HepG2 (cell line): ENCODE data around the gene HECTD4.

Experiments used
- CTCF ChIP-seq: sonication (generic); formaldehyde crosslinking; IDR thresholded peaks from 2 replicates; pipeline ENCODE4 v1.5.0; 2020; ENCODE audit warnings: mild to moderate bottlenecking, missing genetic modification reagents, moderate library complexity
- EP300 ChIP-seq, 3 experiments: sonication (generic) in 1 of 3; formaldehyde crosslinking in 1 of 3; IDR thresholded peaks; 2 replicates each; pipeline versions ENCODE4 v1.5.1 to v1.6.1; 2011 to 2020; ENCODE audit warnings: low read depth in 2 of 3, low read length in 2 of 3, borderline replicate concordance in 1 of 3, improper control_type of control experiment in 1 of 3, mild to moderate bottlenecking in 1 of 3, missing genetic modification reagents in 1 of 3, moderate library complexity in 1 of 3
- JUND ChIP-seq: sonication (generic); formaldehyde crosslinking; IDR thresholded peaks from 2 replicates; pipeline ENCODE4 v1.8.0; 2022; ENCODE audit warnings: mild to moderate bottlenecking, missing genetic modification reagents
- PAF1 ChIP-seq: IDR thresholded peaks from 2 replicates; pipeline ENCODE4 v1.6.1; 2016; ENCODE audit warnings: missing genetic modification reagents, missing compliant biosample characterization
- RAD21 ChIP-seq: fragments of 450-650 bp; formaldehyde crosslinking; IDR thresholded peaks from 2 replicates; pipeline ENCODE4 v1.5.0; 2020; ENCODE audit warnings: mild to moderate bottlenecking
- SMC3 ChIP-seq: IDR thresholded peaks from 2 replicates; pipeline ENCODE4 v1.6.1; 2011; ENCODE audit warnings: low read length, improper control_type of control experiment
- ZNF10 ChIP-seq: sonication (generic); formaldehyde crosslinking; IDR thresholded peaks from 2 replicates; pipeline ENCODE4 v1.4.0; 2020; ENCODE audit warnings: mild to moderate bottlenecking, low read depth, missing genetic modification reagents, borderline replicate concordance
- ZNF263 ChIP-seq: sonication (generic); formaldehyde crosslinking; IDR thresholded peaks from 2 replicates; pipeline ENCODE4 v1.4.0; 2020; ENCODE audit warnings: missing genetic modification reagents
- ZNF562 ChIP-seq: sonication (generic); formaldehyde crosslinking; IDR thresholded peaks from 2 replicates; pipeline ENCODE4 v1.8.0; 2022; ENCODE audit warnings: missing genetic modification reagents, borderline replicate concordance

- no peak for TF ChIP-seq RAD21 (CRISPR knock-in tag)
- TF ChIP-seq CTCF (CRISPR knock-in tag), result no peak
- TF ChIP-seq ZNF10 (CRISPR knock-in tag), result no peak
- no peak for TF ChIP-seq JUND
- no peak for TF ChIP-seq ZNF263 (CRISPR knock-in tag)
- no peak for TF ChIP-seq ZNF562 (CRISPR knock-in tag)
- no peak for TF ChIP-seq EP300 (IDR thresholded peaks at IDR 0.05; ENCODE audit: low read depth in 2 of 2, low read length in 2 of 2)
- no peak for TF ChIP-seq EP300 (CRISPR knock-in tag; IDR thresholded peaks at IDR 0.05; ENCODE audit: borderline replicate concordance)
- TF ChIP-seq SMC3, result no peak
- TF ChIP-seq PAF1 (CRISPR knock-in tag), result no peak
Measured at GRCh38 chr12:112303799-112304198, 78.4 kb downstream of the HECTD4 start.
